Mesenchymal stem cell (in vitro differentiated cells and primary cell): ENCODE results near the gene LGALSL. TPM values are rescaled to one million over a fixed set of nuclear protein-coding genes. Genes with fewer than 3 reads are reported as not detected.
A peak's percentile ranks its signal among the peaks of the same experiment; 100 is the strongest.

Source experiments
- DNase-seq: peaks from one replicate; pipeline ENCODE4 v3.0.0-alpha.2; 2013
- H2AFZ ChIP-seq: one replicate; pipeline ENCODE4 v1.6.1; 2013; ENCODE audit warnings: low read depth, mild to moderate bottlenecking, control low read depth, inconsistent platforms, low read length, moderate library complexity
- H2AK5ac ChIP-seq: 2 replicates; pipeline ENCODE4 v1.6.1; 2013; ENCODE audit warnings: low read length, moderate library complexity, mild to moderate bottlenecking, inconsistent platforms; ENCODE audit not compliant: severe bottlenecking
- H2BK120ac ChIP-seq: one replicate; pipeline ENCODE4 v1.6.1; 2013; ENCODE audit warnings: low read depth, mild to moderate bottlenecking, inconsistent platforms, low read length, moderate library complexity
- H2BK12ac ChIP-seq, 2 experiments: one replicate each; pipeline ENCODE4 v1.6.1; 2013; ENCODE audit warnings: inconsistent platforms in 2 of 2, low read length in 2 of 2, mild to moderate bottlenecking in 2 of 2, moderate library complexity in 2 of 2, control low read depth in 1 of 2
- H2BK15ac ChIP-seq: one replicate; pipeline ENCODE4 v1.6.1; 2013; ENCODE audit warnings: mild to moderate bottlenecking, low read depth, inconsistent platforms; ENCODE audit not compliant: poor library complexity, severe bottlenecking
- H2BK5ac ChIP-seq: 2 replicates; pipeline ENCODE4 v1.6.1; 2013; ENCODE audit warnings: low read depth, mild to moderate bottlenecking, low read length, control low read depth, inconsistent platforms; ENCODE audit not compliant: poor library complexity, severe bottlenecking
- H3K14ac ChIP-seq, 2 experiments: one replicate each; pipeline ENCODE4 v1.6.1; 2013; ENCODE audit warnings: inconsistent platforms in 2 of 2, low read length in 2 of 2, control low read depth in 1 of 2, mild to moderate bottlenecking in 1 of 2, moderate library complexity in 1 of 2
- H3K18ac ChIP-seq, 2 experiments: one replicate each; pipeline ENCODE4 v1.6.1; 2013; ENCODE audit warnings: inconsistent platforms in 2 of 2, low read length in 2 of 2, control low read depth in 1 of 2, low read depth in 1 of 2, mild to moderate bottlenecking in 1 of 2
- H3K23ac ChIP-seq, 2 experiments: one replicate each; pipeline ENCODE4 v1.6.1; 2013; ENCODE audit warnings: inconsistent platforms in 2 of 2, low read length in 2 of 2, mild to moderate bottlenecking in 2 of 2, moderate library complexity in 2 of 2, control low read depth in 1 of 2
- H3K27ac ChIP-seq: 2 replicates; pipeline ENCODE4 v1.5.1; 2013; ENCODE audit warnings: mild to moderate bottlenecking, moderate library complexity, low read length, control low read depth, inconsistent platforms; ENCODE audit not compliant: poor library complexity, severe bottlenecking
- H3K27me3 ChIP-seq, 2 experiments: 2 replicates each; pipeline versions ENCODE4 v1.6.1 to v1.7.0; 2013; ENCODE audit warnings: low read length in 2 of 2, mild to moderate bottlenecking in 2 of 2, moderate library complexity in 2 of 2, control low read depth in 1 of 2, inconsistent platforms in 1 of 2; ENCODE audit not compliant: control insufficient read depth in 1 of 2, insufficient read depth in 1 of 2
- H3K36me3 ChIP-seq, 2 experiments: 2 replicates each; pipeline versions ENCODE4 v1.6.1 to v1.7.0; 2013; ENCODE audit warnings: low read length in 2 of 2, control low read depth in 1 of 2, inconsistent platforms in 1 of 2, low read depth in 1 of 2, mild to moderate bottlenecking in 1 of 2; ENCODE audit not compliant: insufficient read depth in 2 of 2, control insufficient read depth in 1 of 2
- H3K4ac ChIP-seq, 2 experiments: one replicate each; pipeline ENCODE4 v1.6.1; 2013; ENCODE audit warnings: inconsistent platforms in 2 of 2, low read length in 2 of 2, mild to moderate bottlenecking in 2 of 2, moderate library complexity in 2 of 2, control low read depth in 1 of 2, low read depth in 1 of 2
- H3K4me1 ChIP-seq: 2 replicates; pipeline ENCODE4 v1.6.1; 2013; ENCODE audit warnings: low read depth, low read length, control low read depth; ENCODE audit not compliant: control insufficient read depth, insufficient read depth
- H3K4me2 ChIP-seq: 2 replicates; pipeline ENCODE4 v1.6.1; 2013; ENCODE audit warnings: low read length, mild to moderate bottlenecking, inconsistent platforms; ENCODE audit not compliant: poor library complexity, severe bottlenecking
- H3K4me3 ChIP-seq, 2 experiments: 2 replicates each; pipeline versions ENCODE4 v1.5.1 to v1.7.0; 2013; ENCODE audit warnings: low read length in 2 of 2, mild to moderate bottlenecking in 2 of 2, control low read depth in 1 of 2, low read depth in 1 of 2; ENCODE audit not compliant: insufficient read depth in 1 of 2
- H3K79me1 ChIP-seq: replicated peaks from 2 replicates; pipeline ENCODE4 v1.6.1; 2013; ENCODE audit warnings: mild to moderate bottlenecking, control low read depth, low read length, inconsistent platforms; ENCODE audit not compliant: poor library complexity, severe bottlenecking
- H3K9ac ChIP-seq: 2 replicates; pipeline ENCODE4 v1.7.0; 2013; ENCODE audit warnings: mild to moderate bottlenecking, low read length, moderate library complexity
- H3K9me3 ChIP-seq: 2 replicates; pipeline ENCODE4 v1.7.0; 2013; ENCODE audit warnings: mild to moderate bottlenecking, low read length; ENCODE audit not compliant: control insufficient read depth
- H4K8ac ChIP-seq: one replicate; pipeline ENCODE4 v1.6.1; 2013; ENCODE audit warnings: inconsistent platforms, mild to moderate bottlenecking, low read length, moderate library complexity
- H4K91ac ChIP-seq: one replicate; pipeline ENCODE4 v1.6.1; 2013; ENCODE audit warnings: mild to moderate bottlenecking, low read length, inconsistent platforms
- WGBS: methylation state at CpG from one replicate; pipeline ENCODE4 v1.1.7; 2013; ENCODE audit warnings: mixed read lengths; 5-methylcytosine and 5-hydroxymethylcytosine counted together
- polyA plus RNA-seq, 2 experiments: library from polyadenylated mRNA; stranded (reverse); fragments of 200-250 nt; gene quantifications; one replicate each; pipeline ENCODE4 v1.2.3, GENCODE V29; 2013

LGALSL gene
- polyA plus RNA-seq (2013, experiment 1 of 2) = 8.2 TPM
- 9.2 TPM for polyA plus RNA-seq (2013, experiment 2 of 2)

DNA sequence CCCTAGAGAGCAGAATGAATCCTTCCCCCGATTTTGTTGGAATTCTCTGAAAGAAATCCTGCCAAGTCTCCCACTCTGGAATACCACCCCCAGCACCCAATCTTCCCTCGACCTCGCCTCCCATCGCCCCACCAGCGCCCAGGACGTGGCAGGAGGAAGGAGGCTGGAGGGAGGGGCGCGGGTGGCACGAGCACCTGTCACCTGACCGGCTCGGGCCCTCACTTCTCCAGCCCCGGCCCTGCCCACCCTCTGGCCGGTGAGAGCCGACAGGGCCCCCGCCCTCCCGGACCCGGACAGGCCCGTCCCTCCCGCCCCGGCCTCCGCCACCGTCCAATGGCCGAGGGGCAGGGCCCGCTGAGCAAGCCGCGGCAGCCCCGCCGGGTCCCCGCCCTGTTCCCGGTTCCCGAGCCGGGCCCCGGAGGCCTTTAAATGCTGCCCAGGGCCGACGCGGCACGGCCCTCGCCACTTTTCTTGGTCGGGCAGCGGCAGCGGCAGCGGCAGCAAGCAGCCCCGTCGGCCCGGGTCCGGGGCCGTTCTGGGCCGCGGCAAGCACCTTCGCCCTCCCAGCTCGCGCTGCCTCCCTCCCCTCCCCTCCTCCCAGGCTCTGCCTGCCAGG lies at the start of gene LGALSL:
LGALSL (plus strand) TSS at position 393 of the 616 bp plus-strand sequence. CDS start 384 bp downstream, outside the sequence.
- Histone ChIP-seq H2AFZ (peak within 1 kb of the TSS; percentile 95), H2BK120ac (peak within 1 kb of the TSS; percentile 94), H3K9ac (peak within 1 kb of the TSS; percentile 76), H3K79me1 (peaks cover 7% of the 10 kb centered on the region), H3K18ac (peak within 1 kb of the TSS; percentile 96 to 97), H3K4me2 (peak within 1 kb of the TSS; percentile 94), H3K36me3 (peaks cover 4 to 20% of the 10 kb centered on the region in 2 experiments), H3K4me1 (peaks cover 10% of the 10 kb centered on the region), H4K8ac (peak within 1 kb of the TSS; percentile 94), H4K91ac (peak within 1 kb of the TSS; percentile 98), H3K23ac (peak within 1 kb of the TSS in 1 of 2 experiments; percentile 83), H2BK5ac (peak within 1 kb of the TSS; percentile 81), H2AK5ac (peak within 1 kb of the TSS; percentile 61), H3K27me3 (no peaks in the 10 kb centered on the region), H2BK15ac (peak within 1 kb of the TSS; percentile 96), H3K14ac (peak within 1 kb of the TSS in 1 of 2 experiments; percentile 96), H2BK12ac (peak within 1 kb of the TSS; percentile 89 to 94), H3K4me3 (peak within 1 kb of the TSS; percentile 76 to 77), H3K9me3 (no peaks in the 10 kb centered on the region), H3K4ac (peak within 1 kb of the TSS; percentile 91 to 96), H3K27ac (peak within 1 kb of the TSS; percentile 60)
- peak; percentile 64 for DNase-seq
- 0% methylated on average over 21 of the region's 52 CpGs for WGBS

DNA sequence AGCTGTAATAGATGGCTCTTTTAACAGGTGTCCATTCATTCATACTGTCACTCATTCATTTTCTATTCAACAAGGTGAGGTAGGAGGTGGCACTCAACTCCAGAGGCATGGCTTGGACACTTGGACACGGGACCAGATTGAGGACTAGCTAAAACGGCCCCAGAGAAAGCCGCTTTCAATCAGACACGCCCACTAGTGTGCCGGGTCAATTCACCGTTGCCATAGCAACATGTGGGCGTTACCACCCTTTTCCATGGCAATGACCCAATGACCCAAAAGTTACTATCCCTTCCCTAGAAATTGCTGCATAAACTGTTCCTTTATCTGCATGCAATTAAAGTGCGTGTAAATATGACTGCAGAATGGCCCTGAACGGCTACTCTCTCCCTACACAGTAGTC lies 49.2 kb upstream of the LGALSL start:
- Histone ChIP-seq H4K91ac (peak overlapping the region; percentile 94), H2BK120ac (peak overlapping the region; percentile 65), H3K14ac (no peak overlapping the region), H3K4me3 (no peak overlapping the region), H3K9me3 (no peaks in the 10 kb centered on the region), H3K36me3 (no peaks in the 10 kb centered on the region), H3K4me2 (no peak overlapping the region), H2BK5ac (no peak overlapping the region), H3K4me1 (peaks cover 7% of the 10 kb centered on the region), H3K9ac (peak overlapping the region; percentile 76), H2AFZ (no peak overlapping the region), H2BK12ac (peak overlapping the region; percentile 49 to 65), H3K18ac (peak overlapping the region; percentile 56 to 84), H3K79me1 (no peaks in the 10 kb centered on the region), H3K27ac (no peak overlapping the region), H2BK15ac (peak overlapping the region; percentile 54), H4K8ac (peak overlapping the region; percentile 35), H2AK5ac (no peak overlapping the region), H3K4ac (peak overlapping the region; percentile 39 to 83), H3K23ac (no peak overlapping the region), H3K27me3 (peaks cover 0 to 6% of the 10 kb centered on the region in 2 experiments)
- peak; percentile 69 for DNase-seq
- 26% methylated on average over 9 of the region's 9 CpGs for WGBS

DNA sequence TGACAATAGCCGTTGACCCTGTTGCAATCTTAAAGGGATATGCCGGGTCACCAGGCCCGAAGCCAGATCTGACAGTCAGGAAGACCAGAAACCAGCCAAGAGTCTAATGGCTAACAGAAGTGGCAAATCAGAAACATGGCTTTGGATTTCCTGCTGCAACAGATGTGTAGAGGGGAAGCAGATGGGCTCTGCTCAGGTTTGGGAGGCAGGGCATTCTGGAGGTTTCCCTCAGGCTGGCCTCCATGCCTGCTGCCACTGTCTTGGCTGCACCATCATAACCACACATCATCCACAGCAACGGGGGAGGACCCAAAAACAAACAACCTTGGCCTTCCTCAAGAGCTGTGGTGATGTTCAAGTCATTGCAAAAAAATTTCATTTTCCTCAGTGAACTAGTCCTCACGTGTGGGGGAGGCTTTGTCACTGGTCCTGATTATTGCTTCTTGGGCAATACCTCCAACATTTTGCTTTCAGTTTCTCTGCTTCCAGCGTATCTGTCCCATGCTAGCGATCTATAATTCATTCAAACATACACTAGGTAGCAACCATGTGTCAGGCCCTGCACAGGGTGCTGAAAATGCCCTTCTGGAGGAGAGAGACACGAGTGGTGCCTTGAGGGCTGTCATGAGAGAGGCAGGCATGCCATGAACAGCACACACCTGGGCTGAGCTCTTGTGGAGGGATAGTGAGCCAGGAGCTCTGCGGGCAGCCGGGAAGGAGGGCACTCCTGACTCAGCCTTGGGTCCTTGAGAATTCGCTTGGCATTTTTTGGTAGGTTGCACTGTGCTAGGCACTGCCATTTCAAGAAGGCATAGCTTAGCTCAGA lies 48.2 kb upstream of the LGALSL start:
- Histone ChIP-seq H2AK5ac (no peak overlapping the region), H3K23ac (no peak overlapping the region), H3K14ac (no peak overlapping the region), H3K4me1 (peaks cover 7% of the 10 kb centered on the region), H2AFZ (no peak overlapping the region), H2BK5ac (no peak overlapping the region), H3K79me1 (no peaks in the 10 kb centered on the region), H3K9ac (peak overlapping the region; percentile 83), H3K27ac (no peak overlapping the region), H2BK120ac (no peak overlapping the region), H3K4me3 (peak overlapping the region in 1 of 2 experiments; percentile 76), H2BK15ac (no peak overlapping the region), H2BK12ac (peak overlapping the region; percentile 42 to 91), H4K8ac (no peak overlapping the region), H3K36me3 (no peaks in the 10 kb centered on the region), H4K91ac (peak overlapping the region; percentile 88), H3K4ac (no peak overlapping the region), H3K4me2 (no peak overlapping the region), H3K9me3 (no peaks in the 10 kb centered on the region), H3K18ac (peak overlapping the region; percentile 59 to 64), H3K27me3 (peaks cover 0 to 13% of the 10 kb centered on the region in 2 experiments)
- peak; percentile 90 for DNase-seq
- 85% methylated on average over 11 of the region's 11 CpGs for WGBS

DNA sequence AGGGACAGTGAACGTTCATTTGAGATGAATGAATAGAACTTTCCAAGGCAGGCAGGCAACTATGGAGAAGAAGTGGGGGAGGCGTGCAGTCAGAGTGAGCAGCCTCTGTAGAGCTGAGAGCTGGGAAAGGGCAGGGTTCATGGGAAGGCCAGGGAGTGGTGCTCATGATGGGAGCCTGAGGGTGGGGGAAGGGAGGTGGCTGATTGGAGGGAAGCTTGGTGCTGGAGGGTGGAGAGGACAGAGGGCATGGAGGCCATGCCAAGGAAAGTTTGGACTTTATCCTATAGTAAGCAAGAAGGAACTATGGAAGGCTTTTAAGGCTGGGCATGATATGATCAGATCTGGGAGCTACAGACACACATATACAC lies 47.6 kb upstream of the LGALSL start:
- no peak for DNase-seq
- no peaks in the 10 kb centered on the region for H3K79me1 ChIP-seq
- H3K27me3 ChIP-seq = peaks cover 3 to 19% of the 10 kb centered on the region in 2 experiments
- peak overlapping the region in 1 of 2 experiments; percentile 76 for H3K4me3 ChIP-seq
- peak overlapping the region; percentile 58 for H4K91ac ChIP-seq
- 88% methylated on average over 2 of the region's 2 CpGs for WGBS
- no peak overlapping the region for H2BK15ac ChIP-seq
- H3K4me2 ChIP-seq = no peak overlapping the region
- H3K18ac ChIP-seq = peak overlapping the region; percentile 59 to 64
- peak overlapping the region in 1 of 2 experiments; percentile 75 for H2BK12ac ChIP-seq
- H3K9me3 ChIP-seq = no peaks in the 10 kb centered on the region
- no peak overlapping the region for H3K27ac ChIP-seq
- H3K23ac ChIP-seq = no peak overlapping the region
- H4K8ac ChIP-seq = no peak overlapping the region
- no peaks in the 10 kb centered on the region for H3K36me3 ChIP-seq
- H3K14ac ChIP-seq = no peak overlapping the region
- H2AFZ ChIP-seq = no peak overlapping the region
- peaks cover 3% of the 10 kb centered on the region for H3K4me1 ChIP-seq
- H2BK120ac ChIP-seq = no peak overlapping the region
- no peak overlapping the region for H3K4ac ChIP-seq
- no peak overlapping the region for H2BK5ac ChIP-seq
- no peak overlapping the region for H2AK5ac ChIP-seq
- peak overlapping the region; percentile 83 for H3K9ac ChIP-seq
